GM21526 (cell line): ENCODE measurements around the gene UGT2A1.
"Not testable (repeated sequence)": the region's sequence is repeated elsewhere in the genome, so short reads cannot be mapped to it uniquely, and the experiment has no call there.

ENCODE experiments used
- ATAC-seq: cut with Tn5 transposase; IDR thresholded peaks from one replicate; pipeline ENCODE4 v1.9.1; 2021; ENCODE audit warnings: moderate library complexity; ENCODE audit not compliant: unreplicated experiment, low FRiP score

The UGT2A1 gene

GRCh38 chr4:69653147-69653546 lies at the start of gene UGT2A1:
Gene UGT2A1, minus strand, starts transcription at chr4:69653247. Its CDS starts 5,603 bp downstream, at chr4:69647644.
- ATAC-seq = no peak

DNA sequence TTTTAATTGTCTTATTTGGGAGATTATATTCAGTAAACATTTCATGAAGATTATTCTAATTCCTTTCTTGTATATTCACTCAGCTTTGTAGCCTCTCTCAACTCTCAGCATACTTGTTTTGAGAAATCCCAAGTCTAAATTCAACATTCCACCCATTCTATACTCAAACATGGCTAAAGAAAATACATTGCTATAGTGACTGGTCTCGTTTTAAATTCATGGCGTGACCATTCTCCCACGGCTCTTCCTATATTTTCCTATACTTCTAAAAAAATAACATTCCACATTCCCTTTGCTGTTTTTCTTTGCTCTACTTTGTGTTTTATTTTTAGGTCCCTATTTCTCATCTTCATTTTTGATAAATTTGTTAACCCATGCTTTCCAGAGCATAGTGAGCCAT lies 49.2 kb upstream of the UGT2A1 start:
- no peak for ATAC-seq

DNA sequence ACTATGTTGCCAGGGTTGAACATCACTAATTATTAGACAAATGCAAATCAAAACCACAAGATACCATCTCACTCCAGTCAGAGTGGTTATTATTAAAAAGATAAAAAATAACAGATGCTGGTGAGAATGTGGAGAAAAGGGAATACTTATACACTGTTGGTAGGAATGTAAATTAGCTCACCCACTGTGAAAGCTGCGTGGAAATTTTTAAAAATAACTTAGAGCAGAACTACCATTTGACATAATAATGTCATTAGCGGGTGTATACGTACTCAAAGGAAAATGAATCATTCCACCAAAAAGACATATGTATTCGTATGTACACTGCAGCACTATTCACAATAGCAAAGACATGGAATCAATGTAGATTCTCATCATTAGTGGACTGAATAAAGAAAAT lies 48.6 kb upstream of the UGT2A1 start:
- ATAC-seq = no peak

DNA sequence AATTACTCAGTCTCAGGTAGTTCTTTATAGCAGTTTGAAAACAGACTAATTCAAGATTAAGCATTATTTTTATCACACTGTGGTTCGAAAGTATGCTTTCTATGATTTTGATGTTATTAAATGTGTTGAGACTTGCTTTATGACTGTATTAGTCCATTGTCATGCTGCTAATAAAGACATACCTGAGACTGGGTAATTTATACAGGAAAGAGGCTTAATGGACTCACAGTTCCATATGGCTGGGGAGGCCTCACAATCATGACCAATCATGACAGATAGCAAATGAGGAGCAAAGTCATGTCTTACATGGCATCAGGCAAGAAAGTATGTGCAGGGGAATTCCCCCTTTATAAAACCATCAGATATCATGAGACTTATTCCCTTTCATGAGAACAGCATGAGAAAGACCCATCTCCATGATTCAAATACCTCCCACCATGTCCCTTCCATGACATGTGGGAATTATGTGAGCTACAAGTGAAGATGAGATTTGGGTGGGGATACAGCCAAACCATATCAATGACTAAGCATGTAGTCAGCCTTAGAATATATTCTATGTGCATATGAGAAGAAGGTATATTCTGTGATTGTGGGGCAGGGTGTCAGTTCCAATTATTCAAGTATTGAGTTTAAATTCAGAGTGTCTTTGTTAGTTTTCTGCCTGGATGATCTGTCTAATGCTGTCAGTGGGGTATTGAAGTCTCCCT lies 44.6 kb upstream of the UGT2A1 start:
- no peak for ATAC-seq

- no peak for ATAC-seq
These were observed 36.6 kb upstream of the UGT2A1 start for GRCh38 chr4:69689599-69689998.

GRCh38 chr4:69684804-69685203 lies 31.8 kb upstream of the UGT2A1 start:
- ATAC-seq = no peak

GRCh38 chr4:69668680-69669079 lies 15.6 kb upstream of the UGT2A1 start:
- ATAC-seq = no peak

DNA sequence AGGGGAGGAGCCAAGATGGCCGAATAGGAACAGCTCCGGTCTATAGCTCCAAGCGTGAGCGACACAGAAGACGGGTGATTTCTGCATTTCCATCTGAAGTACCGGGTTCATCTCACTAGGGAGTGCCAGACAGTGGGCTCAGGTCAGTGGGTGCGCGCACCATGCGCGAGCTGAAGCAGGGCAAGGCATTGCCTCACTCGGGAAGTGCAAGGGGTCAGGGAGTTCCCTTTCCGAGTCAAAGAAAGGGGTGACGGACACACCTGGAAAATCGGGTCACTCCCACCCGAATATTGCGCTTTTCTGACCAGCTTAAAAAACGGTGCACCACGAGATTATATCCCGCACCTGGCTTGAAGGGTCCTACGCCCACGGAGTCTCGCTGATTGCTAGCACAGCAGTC lies 11.0 kb upstream of the UGT2A1 start:
- not testable (repeated sequence) for ATAC-seq

GRCh38 chr4:69661130-69661803 lies 8.2 kb upstream of the UGT2A1 start:
- ATAC-seq = not testable (repeated sequence)

DNA sequence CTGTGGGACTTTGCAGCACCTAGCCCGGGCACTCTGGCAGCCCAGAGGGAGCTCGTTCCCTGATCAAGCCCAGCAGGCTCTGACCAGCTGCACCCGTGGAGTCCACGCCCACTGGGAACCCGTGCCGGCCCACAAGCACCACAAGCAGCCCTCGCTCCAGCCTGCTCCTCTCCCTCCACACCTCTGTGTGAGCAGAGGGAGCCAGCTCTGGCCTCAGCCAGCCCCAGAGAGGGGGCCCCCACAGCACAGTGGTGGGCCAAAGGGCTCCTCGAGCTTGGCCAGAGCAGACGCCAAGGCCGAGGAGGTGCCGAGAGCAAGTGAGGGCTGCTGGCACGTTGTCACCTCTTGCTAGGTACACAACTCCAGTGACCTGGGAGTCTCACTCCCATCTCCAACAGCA lies 5.1 kb upstream of the UGT2A1 start:
- ATAC-seq = no peak

DNA sequence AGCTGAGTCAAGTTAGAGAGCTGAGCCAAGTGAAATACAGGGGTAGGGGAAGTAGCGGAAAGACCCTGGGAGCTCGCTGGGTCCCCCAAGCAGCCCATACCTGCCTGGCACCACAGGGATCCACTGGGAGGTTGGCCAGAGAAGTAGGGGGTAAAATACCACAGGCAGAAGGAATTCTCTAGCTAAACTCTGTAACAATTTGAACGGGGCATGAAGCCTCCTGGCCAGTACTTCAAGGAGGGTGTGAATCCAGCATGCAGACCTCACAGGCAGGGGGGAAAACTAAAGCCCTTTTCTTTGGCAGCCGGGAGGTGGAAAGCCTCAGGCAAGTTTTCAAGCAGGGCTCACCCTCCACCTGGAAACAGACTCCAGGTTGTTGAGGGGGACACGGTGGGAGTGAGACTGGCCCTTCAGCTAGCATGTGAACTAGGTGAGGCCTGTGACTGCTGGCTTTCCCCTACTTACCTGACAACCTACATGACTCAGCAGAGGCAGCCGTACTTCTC lies 3.7 kb upstream of the UGT2A1 start:
- no peak for ATAC-seq

GRCh38 chr4:69650872-69651271 lies 2.2 kb downstream of the UGT2A1 start:
- no peak for ATAC-seq

GRCh38 chr4:69649629-69650028 lies 3.4 kb downstream of the UGT2A1 start:
- ATAC-seq = no peak

DNA sequence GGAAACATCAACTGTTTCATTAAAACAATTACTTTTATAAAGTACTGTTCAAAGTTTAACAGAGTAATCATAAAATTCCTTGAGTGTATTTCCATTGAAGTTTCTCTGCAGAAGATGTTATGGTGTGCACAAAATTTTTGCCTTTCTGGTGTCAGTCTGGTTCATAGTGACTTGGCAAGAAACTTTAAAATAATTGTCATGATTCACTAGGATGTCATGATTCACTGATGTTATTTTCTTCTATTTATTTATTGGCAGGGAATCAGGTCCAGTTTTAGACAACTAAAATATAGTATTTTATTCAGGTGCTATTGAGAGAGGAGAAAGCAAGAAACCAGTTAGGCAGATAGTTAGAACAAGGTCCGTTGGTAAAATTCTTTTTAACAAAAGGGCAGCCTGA lies 3.8 kb downstream of the UGT2A1 start:
- no peak for ATAC-seq

- no peak for ATAC-seq
These were observed 10.1 kb downstream of the UGT2A1 start for GRCh38 chr4:69642961-69643360.

DNA sequence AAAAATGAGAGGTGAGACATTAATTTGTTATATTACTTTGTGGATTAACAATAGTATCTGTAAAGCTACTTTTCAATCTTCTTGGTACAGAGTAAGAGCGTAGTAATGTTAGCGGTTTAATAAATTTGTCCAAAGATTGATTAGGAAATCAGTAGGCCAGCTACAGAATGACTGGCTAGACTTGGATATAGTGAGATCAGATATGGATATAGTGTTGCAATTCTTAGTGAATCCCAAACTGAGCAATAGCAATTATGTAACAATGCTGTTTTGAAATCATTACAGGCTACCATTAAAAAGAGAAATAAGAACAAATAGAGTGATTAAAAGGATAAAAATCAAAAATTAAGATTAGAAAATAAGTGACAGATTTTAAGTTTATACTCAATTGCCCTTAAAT lies 12.8 kb downstream of the UGT2A1 start:
- no peak for ATAC-seq

DNA sequence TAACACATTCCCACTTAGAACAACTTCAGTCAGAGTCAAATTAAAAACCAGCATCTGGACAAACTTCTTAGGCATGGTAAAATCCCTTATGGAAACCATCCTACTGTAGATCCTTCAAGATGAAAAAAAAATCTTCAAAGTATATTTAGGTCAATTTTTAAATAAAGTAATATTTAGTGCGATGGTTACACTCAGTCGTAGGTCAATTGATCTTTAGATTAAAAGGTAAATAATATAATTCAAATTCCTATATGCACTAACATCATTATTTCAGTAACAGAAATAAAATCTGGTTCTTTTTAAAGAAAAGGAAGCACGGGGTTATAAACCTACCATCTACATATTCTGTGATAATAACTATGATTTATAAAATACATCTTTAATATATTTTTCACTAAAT lies 13.5 kb downstream of the UGT2A1 start, which contains the start of gene UGT2A2:
Gene UGT2A2 (minus strand): TSS at position 101 of the 400 bp plus-strand sequence. CDS start 2 bp downstream, at position 99.
- ATAC-seq = no peak

DNA sequence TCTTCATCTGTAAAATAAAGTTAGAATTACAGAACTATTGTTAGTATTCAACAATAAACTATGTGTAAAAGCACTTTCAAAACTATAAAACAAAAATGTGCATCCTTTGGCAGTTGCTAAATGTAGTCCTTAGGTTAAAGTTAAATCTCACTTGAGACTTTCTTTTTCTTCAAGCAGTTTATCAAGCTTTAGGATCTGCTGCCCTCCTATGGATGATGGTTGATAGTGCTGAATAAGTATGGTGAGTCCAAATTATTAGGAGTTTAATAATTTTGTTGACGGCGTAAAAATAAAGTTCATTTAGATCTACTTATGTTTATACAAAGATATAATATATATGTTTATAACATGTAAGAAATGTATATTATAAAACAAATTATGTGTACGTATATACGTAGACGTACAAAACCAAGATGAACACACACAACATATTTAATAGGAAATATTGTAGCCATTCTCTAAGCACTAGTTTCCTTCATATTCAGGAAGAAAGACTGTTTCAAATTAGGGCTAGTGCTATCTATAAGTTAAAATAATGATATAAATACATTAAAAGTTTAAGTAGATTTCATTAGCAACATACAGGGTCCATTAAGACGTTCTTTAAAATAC lies 35.9 kb downstream of the UGT2A1 start:
- no peak for ATAC-seq

DNA sequence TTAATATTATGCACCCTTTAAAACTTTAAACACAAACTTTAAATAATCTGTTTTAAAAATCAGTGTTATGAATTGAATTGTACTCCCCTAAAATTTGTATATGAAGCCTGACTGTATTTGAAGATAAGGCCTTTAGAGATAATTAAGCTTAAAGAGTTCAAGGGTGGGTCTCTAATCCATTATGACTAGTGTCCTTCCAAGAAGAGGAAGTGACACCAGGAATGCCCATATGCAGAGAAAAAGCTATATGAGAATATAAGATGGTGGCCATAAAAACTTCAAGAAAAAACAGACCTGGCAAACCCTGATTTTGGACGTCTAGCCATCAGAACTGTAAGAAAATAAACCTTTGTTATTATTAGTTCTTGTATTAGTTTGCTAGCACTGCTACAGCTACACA lies 42.6 kb downstream of the UGT2A1 start:
- no peak for ATAC-seq

- ATAC-seq = no peak
These were observed 52.0 kb downstream of the UGT2A1 start for GRCh38 chr4:69601065-69601464.

- no peak for ATAC-seq
These were observed 53.0 kb downstream of the UGT2A1 start for GRCh38 chr4:69600013-69600412.
